DND-41 (cell line): ENCODE measurements around the gene CLEC19A.

ENCODE experiments used
- ATAC-seq: fragments of 200-7000 bp; cut with Tn5 transposase; 3 replicates; pipeline ENCODE4 v1.9.1; 2021; ENCODE audit warnings: low read depth; ENCODE audit not compliant: insufficient read depth
- DNase-seq: peaks from one replicate; pipeline ENCODE4 v3.0.0-alpha.2; 2020
- H2AFZ ChIP-seq: 2 replicates; pipeline ENCODE4 v1.6.0; 2012; ENCODE audit warnings: low read depth, low read length
- H3K27ac ChIP-seq: 2 replicates; pipeline ENCODE4 v1.5.1; 2012; ENCODE audit warnings: low read length, inconsistent platforms
- H3K27me3 ChIP-seq: fragments of 200-600 bp; sonication (generic); 2 replicates; pipeline ENCODE4 v1.6.0; 2012; ENCODE audit warnings: low read length, mild to moderate bottlenecking, inconsistent platforms; ENCODE audit not compliant: insufficient read depth, poor library complexity
- H3K36me3 ChIP-seq: 2 replicates; pipeline ENCODE4 v1.5.1; 2012; ENCODE audit warnings: low read length, inconsistent platforms; ENCODE audit not compliant: insufficient read depth
- H3K4me1 ChIP-seq: 2 replicates; pipeline ENCODE4 v1.5.1; 2012; ENCODE audit warnings: mild to moderate bottlenecking, low read length; ENCODE audit not compliant: insufficient read depth
- H3K4me2 ChIP-seq: 2 replicates; pipeline ENCODE4 v1.6.0; 2012; ENCODE audit warnings: mild to moderate bottlenecking, moderate library complexity, low read length, inconsistent platforms; ENCODE audit not compliant: insufficient read depth
- H3K4me3 ChIP-seq, 2 experiments: fragments of 200-600 bp in 1 of 2; shearing (Covaris generic) in 1 of 2; 2 replicates each; pipeline ENCODE4 v1.5.1; 2012 to 2016; ENCODE audit warnings: inconsistent platforms in 2 of 2, low read length in 2 of 2, mild to moderate bottlenecking in 2 of 2, low read depth in 1 of 2, moderate library complexity in 1 of 2
- H3K79me2 ChIP-seq: 2 replicates; pipeline ENCODE4 v1.6.0; 2012; ENCODE audit warnings: low read length, inconsistent platforms; ENCODE audit not compliant: insufficient read depth
- H3K9ac ChIP-seq: 2 replicates; pipeline ENCODE4 v1.6.0; 2012; ENCODE audit warnings: low read depth, mild to moderate bottlenecking, inconsistent platforms, low read length, moderate library complexity
- H3K9me3 ChIP-seq: 2 replicates; pipeline ENCODE4 v1.5.1; 2012; ENCODE audit warnings: low read length, moderate library complexity, mild to moderate bottlenecking, inconsistent platforms; ENCODE audit not compliant: insufficient read depth, severe bottlenecking
- H4K20me1 ChIP-seq: 2 replicates; pipeline ENCODE4 v1.6.0; 2012; ENCODE audit warnings: low read length; ENCODE audit not compliant: insufficient read depth
- CTCF ChIP-seq: IDR thresholded peaks from 2 replicates; pipeline ENCODE4 v1.5.1; 2012; ENCODE audit warnings: borderline replicate concordance, low read length, moderate library complexity, mild to moderate bottlenecking; ENCODE audit not compliant: poor library complexity, severe bottlenecking; ENCODE audit errors: extremely low read depth
- EZH2 ChIP-seq: IDR thresholded peaks from 3 replicates; pipeline ENCODE4 v1.6.1; 2012; ENCODE audit warnings: borderline replicate concordance, low read depth, mild to moderate bottlenecking, moderate library complexity, low read length, inconsistent platforms; ENCODE audit not compliant: severe bottlenecking

The CLEC19A gene

DNA sequence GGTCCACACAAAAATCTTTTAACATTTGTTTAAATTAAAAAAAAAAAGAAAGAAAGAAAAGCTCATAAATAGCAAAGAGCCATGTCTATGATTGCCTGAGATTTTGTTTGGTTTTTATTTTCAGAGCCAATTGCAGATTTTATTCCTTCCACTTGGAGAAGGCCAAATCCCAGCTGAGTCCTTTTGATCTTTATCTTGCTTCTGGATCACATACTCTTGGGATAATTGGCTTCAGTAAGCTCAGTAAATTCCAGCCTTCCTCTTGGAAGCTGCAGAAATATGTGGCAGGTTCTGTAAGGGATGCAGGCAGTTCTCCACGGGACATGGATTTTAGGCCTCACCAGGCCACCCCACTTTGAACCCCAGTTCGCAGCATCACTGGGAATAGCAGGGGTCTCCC is 68.8 kb downstream of the CLEC19A start:
- H2AFZ ChIP-seq, result no peak overlapping the region
- H3K4me2 ChIP-seq, result no peak overlapping the region
- no peaks in the 10 kb centered on the region for H4K20me1 ChIP-seq
- no peaks in the 10 kb centered on the region for H3K4me1 ChIP-seq
- no peak for ATAC-seq
- no peaks in the 10 kb centered on the region for H3K79me2 ChIP-seq
- H3K9ac ChIP-seq, result no peak overlapping the region
- peaks cover 2% of the 10 kb centered on the region for H3K27me3 ChIP-seq
- no peak overlapping the region for H3K4me3 ChIP-seq
- no peaks in the 10 kb centered on the region for H3K9me3 ChIP-seq
- no peaks in the 10 kb centered on the region for H3K36me3 ChIP-seq
- TF ChIP-seq EZH2, result no peak
- no peak for TF ChIP-seq CTCF
- H3K27ac ChIP-seq, result no peak overlapping the region
- no peak for DNase-seq

- Histone ChIP-seq H3K4me2 (no peak overlapping the region), H3K4me3 (no peak overlapping the region), H3K36me3 (no peaks in the 10 kb centered on the region), H3K79me2 (no peaks in the 10 kb centered on the region), H3K4me1 (no peaks in the 10 kb centered on the region), H2AFZ (no peak overlapping the region), H3K9ac (no peak overlapping the region), H3K27me3 (no peaks in the 10 kb centered on the region), H3K9me3 (no peaks in the 10 kb centered on the region), H3K27ac (no peak overlapping the region), H4K20me1 (no peaks in the 10 kb centered on the region)
- ATAC-seq (no peak), DNase-seq (no peak)
- TF ChIP-seq EZH2 (no peak), CTCF (no peak)
These were observed 70.8 kb downstream of the CLEC19A start for GRCh38 chr16:19356024-19356952.

GRCh38 chr16:19359556-19359955 is 74.0 kb downstream of the CLEC19A start:
- ATAC-seq (no peak), DNase-seq (no peak)
- Histone ChIP-seq H3K4me2 (no peak overlapping the region), H3K36me3 (no peaks in the 10 kb centered on the region), H3K4me1 (no peaks in the 10 kb centered on the region), H3K9ac (no peak overlapping the region), H3K9me3 (no peaks in the 10 kb centered on the region), H3K4me3 (no peak overlapping the region), H3K27me3 (no peaks in the 10 kb centered on the region), H4K20me1 (no peaks in the 10 kb centered on the region), H2AFZ (no peak overlapping the region), H3K79me2 (no peaks in the 10 kb centered on the region), H3K27ac (no peak overlapping the region)
- TF ChIP-seq CTCF, result no peak
- no peak for TF ChIP-seq EZH2
